HG02610 (cell line): Measurements from ENCODE around the gene MICB.
"Not testable (repeated sequence)": the region's sequence is repeated elsewhere in the genome, so short reads cannot be mapped to it uniquely, and the experiment has no call there.

ENCODE experiments used
- ATAC-seq: cut with Tn5 transposase; IDR thresholded peaks from one replicate; pipeline ENCODE4 v1.9.1; 2021; ENCODE audit warnings: mild to moderate bottlenecking, moderate library complexity; ENCODE audit not compliant: unreplicated experiment

MICB gene

GRCh38 chr6:31473780-31474761, 23.9 kb upstream of the MICB start:
- ATAC-seq, result no peak

DNA sequence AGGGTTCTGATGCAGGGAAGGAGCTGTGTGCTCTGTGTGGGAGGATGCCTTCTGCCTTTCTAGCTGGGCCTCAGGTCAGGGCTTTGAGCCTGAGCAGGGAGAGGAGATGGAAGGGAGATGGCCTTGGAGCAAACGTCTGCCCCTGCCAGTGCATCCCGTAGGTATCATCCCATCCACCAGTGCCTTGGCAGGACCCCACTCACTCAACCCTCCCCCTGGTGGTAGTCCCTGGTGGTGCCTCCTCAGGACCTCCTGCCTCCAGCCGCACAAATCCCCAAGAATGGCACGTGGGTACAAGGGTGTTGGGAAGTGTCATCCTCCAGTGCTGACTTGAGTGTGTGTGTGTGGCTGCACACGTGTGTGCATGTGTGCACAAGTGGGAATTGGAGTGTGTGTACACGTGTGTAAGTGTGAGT, 23.1 kb upstream of the MICB start:
- ATAC-seq, result no peak

- no peak for ATAC-seq
Measured at GRCh38 chr6:31476515-31477139, 21.3 kb upstream of the MICB start.

DNA sequence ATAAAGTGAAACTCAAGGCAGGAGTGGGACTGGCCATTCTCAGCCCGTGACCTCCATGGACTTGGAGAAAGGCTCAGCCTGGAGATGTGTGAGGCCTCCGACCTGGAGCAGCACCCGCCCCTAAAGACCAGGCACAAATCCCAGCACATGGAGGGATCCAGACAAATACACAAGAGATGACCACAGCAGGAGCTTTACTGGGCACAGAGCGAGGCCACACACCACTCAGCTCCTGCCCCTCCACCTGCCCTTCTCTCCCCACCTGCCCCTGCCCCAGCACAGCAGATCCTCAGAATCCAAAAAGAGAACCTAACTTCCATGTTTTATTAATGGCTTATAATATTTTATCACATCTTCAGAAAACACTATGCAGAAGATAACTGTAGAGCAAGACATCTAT, 20.4 kb upstream of the MICB start:
- no peak for ATAC-seq

DNA sequence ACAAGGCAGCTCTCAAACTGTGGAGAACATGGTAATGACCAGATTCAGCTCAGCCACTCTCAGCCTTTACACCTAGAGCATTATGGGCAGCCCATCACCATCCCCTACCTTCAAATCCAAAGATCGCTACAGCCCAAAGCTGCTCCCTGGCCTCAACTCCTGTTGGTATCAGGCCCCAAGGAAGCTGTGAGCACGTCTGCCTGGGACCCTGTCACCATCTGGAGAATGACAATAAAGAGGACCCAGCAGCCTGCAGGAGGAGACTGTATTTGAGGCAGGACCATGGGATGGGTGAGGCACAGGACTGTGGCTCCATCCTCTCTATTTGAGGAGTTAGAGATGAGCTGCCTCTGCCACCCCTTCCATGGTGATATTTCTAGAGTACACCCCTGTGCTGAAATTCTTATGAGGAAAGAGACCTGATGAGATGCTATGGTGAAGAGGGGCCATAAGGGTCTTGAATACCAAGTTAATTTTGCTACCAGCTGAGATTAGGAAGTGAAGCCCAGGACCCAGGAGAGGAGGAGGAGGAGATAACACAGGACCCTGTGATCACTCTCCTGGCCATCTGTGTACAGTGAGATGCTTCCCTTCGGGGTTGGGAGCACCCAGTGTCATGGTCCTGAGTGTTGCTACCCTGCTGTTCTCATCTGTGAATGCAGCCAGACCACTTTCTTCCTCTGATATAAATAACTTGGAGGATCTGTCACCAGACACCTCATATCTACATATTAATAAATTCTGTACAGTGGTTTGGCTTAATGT, 19.6 kb upstream of the MICB start:
- no peak for ATAC-seq

DNA sequence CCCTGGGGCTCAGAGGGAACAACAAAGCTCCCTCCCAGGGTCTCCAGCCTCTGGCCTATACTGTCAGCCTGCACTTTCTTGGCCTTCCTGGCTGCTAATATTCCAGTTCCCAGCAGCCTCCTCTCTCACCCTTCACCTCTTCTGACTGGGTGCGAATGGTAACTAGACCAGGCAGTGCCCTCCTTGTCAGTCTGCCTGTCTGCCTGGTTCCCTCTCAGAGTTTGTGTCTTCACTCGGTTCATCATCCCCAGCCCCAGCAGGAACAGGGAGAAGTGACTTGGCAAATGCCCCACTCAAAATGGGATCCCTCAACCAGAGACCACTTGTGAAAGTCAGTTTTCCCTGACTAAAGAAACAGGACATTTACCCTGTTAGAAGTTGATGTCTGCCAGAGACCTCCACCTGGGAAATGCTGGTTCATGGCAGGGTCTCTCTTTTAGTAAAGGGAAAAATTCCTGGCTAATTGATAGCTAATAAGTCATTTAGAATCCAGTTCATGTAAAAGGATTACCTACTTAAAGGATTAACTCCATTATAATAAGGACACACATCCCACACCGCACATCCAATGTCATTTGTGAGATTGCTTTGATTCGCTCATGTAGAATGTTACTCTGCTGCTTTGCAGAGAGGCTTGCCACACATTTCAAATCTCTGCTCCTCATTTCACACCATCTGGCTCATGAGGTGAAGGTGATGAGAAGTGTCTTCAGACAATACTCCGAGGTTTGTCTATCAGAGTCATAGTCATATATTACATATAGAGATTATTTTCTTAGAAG, 18.6 kb upstream of the MICB start:
- no peak for ATAC-seq

GRCh38 chr6:31479933-31480535, 17.9 kb upstream of the MICB start:
- ATAC-seq, result no peak

- ATAC-seq, result no peak
Measured at GRCh38 chr6:31480574-31480973, 17.4 kb upstream of the MICB start.

- ATAC-seq, result no peak
Measured at GRCh38 chr6:31483392-31483791, 14.6 kb upstream of the MICB start.

DNA sequence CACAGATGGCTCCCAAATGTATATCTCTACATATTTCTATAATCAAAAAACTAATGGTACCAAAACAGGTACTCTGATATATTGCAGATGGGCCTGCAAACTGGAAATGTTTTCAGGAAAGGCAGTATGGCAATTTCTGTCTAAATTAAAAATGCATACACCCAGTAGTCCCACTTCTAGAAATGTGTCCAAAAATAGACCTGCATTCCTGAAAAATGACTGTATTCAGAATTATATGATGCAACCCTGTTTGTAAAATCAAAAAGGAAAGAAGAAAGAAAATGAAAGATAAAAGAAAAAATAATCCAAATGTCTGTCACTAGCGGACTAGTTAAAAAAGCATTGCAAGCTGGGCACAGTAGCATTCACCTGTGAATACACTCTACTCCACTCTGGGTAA, 12.9 kb upstream of the MICB start:
- ATAC-seq, result no peak

- ATAC-seq, result not testable (repeated sequence)
Measured at GRCh38 chr6:31486065-31486837, 11.7 kb upstream of the MICB start.

GRCh38 chr6:31487674-31488073, 10.3 kb upstream of the MICB start:
- ATAC-seq, result not testable (repeated sequence)

- ATAC-seq, result no peak
Measured at GRCh38 chr6:31489086-31489485, 8.9 kb upstream of the MICB start.

- no peak for ATAC-seq
Measured at GRCh38 chr6:31490115-31490873, 7.7 kb upstream of the MICB start.

DNA sequence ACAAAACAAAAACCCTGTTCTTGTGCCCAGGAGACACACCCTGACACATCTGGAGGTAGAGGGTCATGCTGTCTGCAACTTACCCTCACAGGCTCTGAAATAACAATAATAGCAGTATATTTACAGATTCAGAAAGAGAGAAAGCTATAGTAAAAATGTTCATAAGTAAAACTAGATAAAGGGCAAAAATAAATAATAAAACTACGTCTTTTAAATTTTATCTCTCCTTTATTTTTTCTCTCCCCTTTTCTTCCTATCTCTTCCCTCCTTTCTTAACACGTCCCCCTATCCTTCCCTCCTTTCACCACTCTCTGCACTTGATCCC, 4.4 kb upstream of the MICB start:
- ATAC-seq, result not testable (repeated sequence)

DNA sequence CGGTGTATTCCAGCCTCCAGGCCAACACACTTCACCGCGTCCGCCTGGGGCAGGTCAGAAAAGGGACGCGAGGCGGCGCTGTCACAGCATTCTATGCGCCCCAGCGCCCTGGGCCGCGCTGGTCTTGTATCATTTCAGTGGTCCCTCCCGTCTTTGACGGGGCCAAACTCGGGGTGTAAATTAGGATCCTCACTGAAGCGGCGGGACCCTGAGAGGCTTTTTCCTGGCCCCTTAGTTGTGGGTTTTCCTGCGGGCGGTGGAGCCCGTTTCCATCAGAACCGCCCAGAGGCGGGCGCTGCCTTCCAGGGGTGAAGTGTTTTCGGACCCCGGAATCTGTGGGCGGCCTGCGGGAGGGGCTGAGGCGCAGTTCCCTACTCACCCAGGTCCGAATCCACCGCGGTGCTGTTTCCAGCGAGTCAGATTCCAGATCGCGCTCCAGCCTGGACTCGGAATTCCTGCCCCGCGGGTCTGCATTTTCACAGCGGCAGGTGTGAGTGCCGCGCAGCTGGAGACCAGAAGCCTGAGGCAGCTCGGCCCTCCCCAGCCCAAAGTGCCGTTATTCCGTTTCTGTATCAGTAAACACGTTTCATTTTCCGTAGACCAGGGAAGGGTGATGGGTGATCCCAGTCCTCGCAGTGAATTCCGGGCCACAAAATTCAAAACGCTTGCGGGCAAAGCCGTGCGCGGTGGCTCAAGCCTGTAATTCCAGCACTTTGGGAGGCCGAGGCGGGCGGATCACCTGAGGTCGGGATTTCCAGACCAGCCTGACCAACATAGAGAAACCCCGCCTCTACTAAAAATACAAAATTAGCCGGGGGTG, 3.9 kb upstream of the MICB start:
- peak; percentile 44 for ATAC-seq

- no peak for ATAC-seq
Measured at GRCh38 chr6:31495580-31495979, 2.4 kb upstream of the MICB start.

DNA sequence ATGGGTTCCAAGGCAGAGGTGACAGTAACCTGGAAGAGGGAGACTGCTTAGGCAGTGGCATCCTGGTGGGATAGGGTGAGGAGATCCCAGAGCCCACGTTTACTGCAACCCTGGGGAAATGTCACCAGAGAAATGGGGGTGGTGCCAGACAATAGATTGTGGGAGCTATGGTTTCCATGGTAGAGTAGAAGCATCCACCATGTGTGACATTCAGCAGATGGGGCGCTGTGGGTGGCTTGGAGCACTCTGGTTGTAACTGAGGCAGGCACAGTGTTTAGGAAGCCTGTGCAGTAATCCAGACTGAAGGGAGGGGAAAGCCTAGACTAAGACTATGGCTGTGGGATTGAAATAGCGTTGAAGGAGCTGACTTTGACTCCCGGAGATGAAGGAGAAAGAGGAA, 1.1 kb upstream of the MICB start:
- not testable (repeated sequence) for ATAC-seq
